ENCODE results near the gene CCDC33.
A peak's percentile ranks its signal among the peaks of the same experiment; 100 is the strongest.
"Not testable (repeated sequence)": the region's sequence is repeated elsewhere in the genome, so short reads cannot be mapped to it uniquely, and the experiment has no call there.

Gene CCDC33

GRCh38 chr15:74349241-74349778 lies 113.2 kb downstream of the CCDC33 start:
- H3K18ac ChIP-seq (ENCODE audit: low read length) = peak overlapping the region; percentile 69
- no peak overlapping the region for H3K27ac ChIP-seq (ENCODE audit: low read depth, low read length)
- H2AK5ac ChIP-seq (ENCODE audit: low read length) = no peak overlapping the region
- no peak overlapping the region for H3K4me3 ChIP-seq (ENCODE audit: low read length)
- H3K4ac ChIP-seq (ENCODE audit: low read depth, low read length) = peak overlapping the region; percentile 24
- no CpG with 5 or more reads among the region's 3 CpGs for WGBS (ENCODE audit: extremely low coverage, insufficient coverage, low lambda C conversion rate)
- no peaks in the 10 kb centered on the region for H3K79me1 ChIP-seq (ENCODE audit: low read length)
- H2BK5ac ChIP-seq (ENCODE audit: low read length) = peak overlapping the region; percentile 61
- no peak overlapping the region for H2BK15ac ChIP-seq (replicated peaks; ENCODE audit: low read depth)
- H2BK120ac ChIP-seq (ENCODE audit: low read depth, low read length) = peak overlapping the region; percentile 88
- H3K79me2 ChIP-seq (ENCODE audit: control insufficient read depth, insufficient read depth, low read length) = no peaks in the 10 kb centered on the region
- H4K8ac ChIP-seq (ENCODE audit: low read depth, low read length) = no peak overlapping the region
- H3K4me1 ChIP-seq (ENCODE audit: control insufficient read depth, low read depth, low read length) = no peaks in the 10 kb centered on the region
- no peak for DNase-seq
- no peaks in the 10 kb centered on the region for H3K27me3 ChIP-seq (ENCODE audit: insufficient read depth, low read length, poor library complexity)
- H3K9ac ChIP-seq (ENCODE audit: low read length) = no peak overlapping the region
- no peak overlapping the region for H3K4me2 ChIP-seq (ENCODE audit: low read length)
- H3K23ac ChIP-seq (ENCODE audit: low read length) = no peak overlapping the region
- no peak overlapping the region for H3K56ac ChIP-seq (ENCODE audit: low read length)
- no peaks in the 10 kb centered on the region for H3K36me3 ChIP-seq (ENCODE audit: control insufficient read depth, insufficient read depth, low read length)
- H4K5ac ChIP-seq (ENCODE audit: low read length) = peak overlapping the region; percentile 95

GRCh38 chr15:74350295-74351275 lies 114.5 kb downstream of the CCDC33 start:
- Histone ChIP-seq H3K27me3 (ENCODE audit: insufficient read depth, low read length, poor library complexity) (no peaks in the 10 kb centered on the region), H2BK120ac (ENCODE audit: low read depth, low read length) (peak overlapping the region; percentile 98), H3K36me3 (ENCODE audit: control insufficient read depth, insufficient read depth, low read length) (no peaks in the 10 kb centered on the region), H2BK15ac (replicated peaks; ENCODE audit: low read depth) (peak overlapping the region; percentile 100), H3K23ac (ENCODE audit: low read length) (no peak overlapping the region), H3K18ac (ENCODE audit: low read length) (peak overlapping the region; percentile 99), H3K9ac (ENCODE audit: low read length) (peak overlapping the region; percentile 46), H4K8ac (ENCODE audit: low read depth, low read length) (peak overlapping the region; percentile 70), H2AK5ac (ENCODE audit: low read length) (no peak overlapping the region), H3K56ac (ENCODE audit: low read length) (peak overlapping the region; percentile 63), H3K4me2 (ENCODE audit: low read length) (no peak overlapping the region), H3K79me1 (ENCODE audit: low read length) (no peaks in the 10 kb centered on the region), H3K4ac (ENCODE audit: low read depth, low read length) (peak overlapping the region; percentile 99), H2BK5ac (ENCODE audit: low read length) (peak overlapping the region; percentile 47), H3K4me1 (ENCODE audit: control insufficient read depth, low read depth, low read length) (no peaks in the 10 kb centered on the region), H3K4me3 (ENCODE audit: low read length) (no peak overlapping the region), H4K5ac (ENCODE audit: low read length) (no peak overlapping the region), H3K27ac (ENCODE audit: low read depth, low read length) (peak overlapping the region; percentile 39), H3K79me2 (ENCODE audit: control insufficient read depth, insufficient read depth, low read length) (no peaks in the 10 kb centered on the region)
- no CpG with 5 or more reads among the region's 14 CpGs for WGBS (ENCODE audit: extremely low coverage, insufficient coverage, low lambda C conversion rate)
- peak; percentile 62 for DNase-seq

- H2BK15ac ChIP-seq (replicated peaks; ENCODE audit: low read depth) = no peak overlapping the region
- H3K36me3 ChIP-seq (ENCODE audit: control insufficient read depth, insufficient read depth, low read length) = no peaks in the 10 kb centered on the region
- H3K18ac ChIP-seq (ENCODE audit: low read length) = peak overlapping the region; percentile 99
- H2BK120ac ChIP-seq (ENCODE audit: low read depth, low read length) = peak overlapping the region; percentile 98
- no peaks in the 10 kb centered on the region for H3K79me2 ChIP-seq (ENCODE audit: control insufficient read depth, insufficient read depth, low read length)
- no peaks in the 10 kb centered on the region for H3K27me3 ChIP-seq (ENCODE audit: insufficient read depth, low read length, poor library complexity)
- H3K9ac ChIP-seq (ENCODE audit: low read length) = peak overlapping the region; percentile 46
- H2AK5ac ChIP-seq (ENCODE audit: low read length) = peak overlapping the region; percentile 20
- H3K4me2 ChIP-seq (ENCODE audit: low read length) = no peak overlapping the region
- no peak overlapping the region for H4K8ac ChIP-seq (ENCODE audit: low read depth, low read length)
- H3K4me3 ChIP-seq (ENCODE audit: low read length) = no peak overlapping the region
- H3K79me1 ChIP-seq (ENCODE audit: low read length) = no peaks in the 10 kb centered on the region
- WGBS (ENCODE audit: extremely low coverage, insufficient coverage, low lambda C conversion rate) = no CpG with 5 or more reads among the region's 3 CpGs
- no peak overlapping the region for H3K23ac ChIP-seq (ENCODE audit: low read length)
- H4K5ac ChIP-seq (ENCODE audit: low read length) = no peak overlapping the region
- peak overlapping the region; percentile 99 for H3K4ac ChIP-seq (ENCODE audit: low read depth, low read length)
- H3K4me1 ChIP-seq (ENCODE audit: control insufficient read depth, low read depth, low read length) = no peaks in the 10 kb centered on the region
- no peak for DNase-seq
- H3K56ac ChIP-seq (ENCODE audit: low read length) = peak overlapping the region; percentile 63
- peak overlapping the region; percentile 12 for H3K27ac ChIP-seq (ENCODE audit: low read depth, low read length)
- peak overlapping the region; percentile 11 for H2BK5ac ChIP-seq (ENCODE audit: low read length)
Measured at GRCh38 chr15:74351670-74352069, 115.5 kb downstream of the CCDC33 start.

- Histone ChIP-seq H3K56ac (ENCODE audit: low read length) (no peak overlapping the region), H3K4ac (ENCODE audit: low read depth, low read length) (no peak overlapping the region), H3K79me2 (ENCODE audit: control insufficient read depth, insufficient read depth, low read length) (no peaks in the 10 kb centered on the region), H3K23ac (ENCODE audit: low read length) (no peak overlapping the region), H4K5ac (ENCODE audit: low read length) (no peak overlapping the region), H3K79me1 (ENCODE audit: low read length) (no peaks in the 10 kb centered on the region), H3K4me3 (ENCODE audit: low read length) (no peak overlapping the region), H3K27me3 (ENCODE audit: insufficient read depth, low read length, poor library complexity) (no peaks in the 10 kb centered on the region), H2BK5ac (ENCODE audit: low read length) (no peak overlapping the region), H2AK5ac (ENCODE audit: low read length) (no peak overlapping the region), H2BK120ac (ENCODE audit: low read depth, low read length) (no peak overlapping the region), H3K4me1 (ENCODE audit: control insufficient read depth, low read depth, low read length) (no peaks in the 10 kb centered on the region), H4K8ac (ENCODE audit: low read depth, low read length) (no peak overlapping the region), H3K36me3 (ENCODE audit: control insufficient read depth, insufficient read depth, low read length) (no peaks in the 10 kb centered on the region), H3K9ac (ENCODE audit: low read length) (no peak overlapping the region), H3K4me2 (ENCODE audit: low read length) (no peak overlapping the region), H2BK15ac (replicated peaks; ENCODE audit: low read depth) (no peak overlapping the region), H3K18ac (ENCODE audit: low read length) (no peak overlapping the region), H3K27ac (ENCODE audit: low read depth, low read length) (no peak overlapping the region)
- DNase-seq = peak; percentile 46
- WGBS (ENCODE audit: extremely low coverage, insufficient coverage, low lambda C conversion rate) = no CpG with 5 or more reads among the region's 3 CpGs
Measured at GRCh38 chr15:74352393-74352910, 116.3 kb downstream of the CCDC33 start.

GRCh38 chr15:74353992-74354391 lies 117.9 kb downstream of the CCDC33 start:
- H3K36me3 ChIP-seq (ENCODE audit: control insufficient read depth, insufficient read depth, low read length) = not testable (repeated sequence)

More at GRCh38 chr15:74353992-74354391, 117.9 kb downstream of the CCDC33 start:
- not testable (repeated sequence) for H3K9ac ChIP-seq (ENCODE audit: low read length); H4K5ac ChIP-seq (ENCODE audit: low read length); H3K4me3 ChIP-seq (ENCODE audit: low read length); H3K23ac ChIP-seq (ENCODE audit: low read length); H3K18ac ChIP-seq (ENCODE audit: low read length); H3K56ac ChIP-seq (ENCODE audit: low read length); H2BK120ac ChIP-seq (ENCODE audit: low read depth, low read length); H3K4me2 ChIP-seq (ENCODE audit: low read length); H3K4me1 ChIP-seq (ENCODE audit: control insufficient read depth, low read depth, low read length); H3K79me1 ChIP-seq (ENCODE audit: low read length); H2BK15ac ChIP-seq (replicated peaks; ENCODE audit: low read depth); H3K4ac ChIP-seq (ENCODE audit: low read depth, low read length); H3K27ac ChIP-seq (ENCODE audit: low read depth, low read length); H3K79me2 ChIP-seq (ENCODE audit: control insufficient read depth, insufficient read depth, low read length); H2AK5ac ChIP-seq (ENCODE audit: low read length); H3K27me3 ChIP-seq (ENCODE audit: insufficient read depth, low read length, poor library complexity); H2BK5ac ChIP-seq (ENCODE audit: low read length); H4K8ac ChIP-seq (ENCODE audit: low read depth, low read length)
- no CpG with 5 or more reads among the region's 2 CpGs for WGBS (ENCODE audit: extremely low coverage, insufficient coverage, low lambda C conversion rate)
- peak; percentile 89 for DNase-seq
